Trophoblast cell (in vitro differentiated cells and primary cell): ENCODE results near the gene HOTAIR.

Experiments
- DNase-seq, 2 donors: peaks; one replicate each; pipeline ENCODE4 v3.0.0-alpha.2; 2016
- H2AFZ ChIP-seq: 2 replicates; pipeline ENCODE4 v1.6.1; 2013; ENCODE audit warnings: low read length, moderate library complexity, mild to moderate bottlenecking; ENCODE audit not compliant: insufficient read depth, poor library complexity
- H2AK5ac ChIP-seq: 2 replicates; pipeline ENCODE4 v1.6.1; 2013; ENCODE audit warnings: mild to moderate bottlenecking, low read length
- H2BK120ac ChIP-seq: 2 replicates; pipeline ENCODE4 v1.6.1; 2013; ENCODE audit warnings: low read length, mild to moderate bottlenecking, moderate library complexity; ENCODE audit not compliant: insufficient read depth, poor library complexity
- H2BK12ac ChIP-seq: 2 replicates; pipeline ENCODE4 v1.6.1; 2013; ENCODE audit warnings: mild to moderate bottlenecking, low read length, moderate library complexity
- H2BK5ac ChIP-seq: 2 replicates; pipeline ENCODE4 v1.6.1; 2013; ENCODE audit warnings: low read length, low read depth, moderate library complexity, mild to moderate bottlenecking; ENCODE audit not compliant: poor library complexity
- H3K14ac ChIP-seq: 2 replicates; pipeline ENCODE4 v1.6.1; 2013; ENCODE audit warnings: mild to moderate bottlenecking, low read length
- H3K18ac ChIP-seq: 2 replicates; pipeline ENCODE4 v1.6.1; 2013; ENCODE audit warnings: mild to moderate bottlenecking, low read length
- H3K23ac ChIP-seq: 2 replicates; pipeline ENCODE4 v1.6.1; 2013; ENCODE audit warnings: low read length
- H3K27ac ChIP-seq: 2 replicates; pipeline ENCODE4 v1.5.1; 2013; ENCODE audit warnings: low read depth, mild to moderate bottlenecking, inconsistent platforms, low read length, moderate library complexity
- H3K27me3 ChIP-seq: 2 replicates; pipeline ENCODE4 v1.6.1; 2013; ENCODE audit warnings: inconsistent platforms, mild to moderate bottlenecking, low read length, moderate library complexity; ENCODE audit not compliant: insufficient read depth
- H3K36me3 ChIP-seq, 2 experiments: 1 replicate in 1 of 2; 2 replicates in 1 of 2; pipeline ENCODE4 v1.6.1; 2013; ENCODE audit warnings: low read length in 2 of 2, mild to moderate bottlenecking in 2 of 2, moderate library complexity in 1 of 2; ENCODE audit not compliant: insufficient read depth in 2 of 2, control insufficient read depth in 1 of 2
- H3K4ac ChIP-seq: 2 replicates; pipeline ENCODE4 v1.6.1; 2013; ENCODE audit warnings: low read depth, mild to moderate bottlenecking, low read length, moderate library complexity
- H3K4me1 ChIP-seq, 2 experiments: 1 replicate in 1 of 2; 2 replicates in 1 of 2; pipeline ENCODE4 v1.6.1; 2013; ENCODE audit warnings: low read length in 2 of 2, mild to moderate bottlenecking in 2 of 2, moderate library complexity in 1 of 2; ENCODE audit not compliant: insufficient read depth in 2 of 2, control insufficient read depth in 1 of 2
- H3K4me2 ChIP-seq: 2 replicates; pipeline ENCODE4 v1.6.1; 2013; ENCODE audit warnings: inconsistent platforms, mild to moderate bottlenecking, low read length, moderate library complexity
- H3K4me3 ChIP-seq: 2 replicates; pipeline ENCODE4 v1.5.1; 2013; ENCODE audit warnings: mild to moderate bottlenecking, low read depth, low read length, inconsistent platforms
- H3K79me1 ChIP-seq: one replicate; pipeline ENCODE4 v1.6.1; 2013; ENCODE audit warnings: low read length
- H3K79me2 ChIP-seq: 2 replicates; pipeline ENCODE4 v1.6.1; 2013; ENCODE audit warnings: low read length, mild to moderate bottlenecking; ENCODE audit not compliant: control insufficient read depth, insufficient read depth, poor library complexity
- H3K9ac ChIP-seq: 2 replicates; pipeline ENCODE4 v1.6.1; 2013; ENCODE audit warnings: mild to moderate bottlenecking, low read length
- H3K9me3 ChIP-seq: 2 replicates; pipeline ENCODE4 v1.6.1; 2013; ENCODE audit warnings: low read depth, mild to moderate bottlenecking, control low read depth, inconsistent platforms, low read length; ENCODE audit not compliant: insufficient read depth
- H4K12ac ChIP-seq: 2 replicates; pipeline ENCODE4 v1.6.1; 2013; ENCODE audit warnings: low read depth, mild to moderate bottlenecking, low read length, moderate library complexity
- H4K8ac ChIP-seq: 2 replicates; pipeline ENCODE4 v1.6.1; 2013; ENCODE audit warnings: low read depth, mild to moderate bottlenecking, low read length, moderate library complexity
- H4K91ac ChIP-seq: one replicate; pipeline ENCODE4 v1.6.1; 2013; ENCODE audit warnings: low read depth, mild to moderate bottlenecking, low read length, moderate library complexity
- WGBS: extraction: QIAGEN DNeasy Blood & Tissue Kit; methylation state at CpG from one replicate; pipeline ENCODE4 v1.1.7; 2013; ENCODE audit warnings: missing lambda C conversion rate; ENCODE audit not compliant: insufficient read length, insufficient coverage; ENCODE audit errors: extremely low coverage; 5-methylcytosine and 5-hydroxymethylcytosine counted together

HOTAIR gene

DNA sequence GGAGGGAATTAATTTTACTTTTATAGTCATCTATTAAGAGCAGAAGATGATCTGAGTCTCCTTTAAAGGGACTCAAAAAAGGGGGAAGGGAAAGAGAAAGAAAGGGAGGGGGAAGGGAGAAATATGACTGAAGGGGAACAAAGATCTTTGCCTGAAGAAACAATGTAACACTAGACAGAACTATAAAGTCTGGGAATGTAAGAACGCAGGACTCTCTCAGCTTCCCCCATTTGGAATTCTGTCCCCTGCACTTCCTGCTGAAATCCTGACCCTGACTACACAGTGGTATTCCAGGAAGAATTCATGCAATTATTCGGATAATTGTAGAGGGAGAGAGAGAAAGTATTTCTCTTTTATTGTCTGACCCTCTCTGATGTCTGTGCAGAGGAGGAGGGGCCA is 10.4 kb downstream of the HOTAIR start:
- Histone ChIP-seq H3K4me2 (no peak overlapping the region), H3K14ac (no peak overlapping the region), H2AK5ac (no peak overlapping the region), H2BK5ac (no peak overlapping the region), H3K79me2 (no peaks in the 10 kb centered on the region), H3K27ac (peak overlapping the region; percentile 50), H3K4me1 (peaks cover 2 to 13% of the 10 kb centered on the region in 2 experiments), H3K27me3 (peaks cover 87% of the 10 kb centered on the region), H2AFZ (no peak overlapping the region), H2BK12ac (no peak overlapping the region), H3K36me3 (no peaks in the 10 kb centered on the region), H4K8ac (no peak overlapping the region), H4K91ac (no peak overlapping the region), H3K4me3 (no peak overlapping the region), H3K4ac (no peak overlapping the region), H2BK120ac (no peak overlapping the region), H3K9ac (no peak overlapping the region), H3K9me3 (peaks cover 6% of the 10 kb centered on the region), H3K79me1 (peaks cover 10% of the 10 kb centered on the region), H3K23ac (no peak overlapping the region), H3K18ac (no peak overlapping the region), H4K12ac (no peak overlapping the region)
- no CpG with 5 or more reads among the region's 2 CpGs for WGBS
- no peak for DNase-seq

DNA sequence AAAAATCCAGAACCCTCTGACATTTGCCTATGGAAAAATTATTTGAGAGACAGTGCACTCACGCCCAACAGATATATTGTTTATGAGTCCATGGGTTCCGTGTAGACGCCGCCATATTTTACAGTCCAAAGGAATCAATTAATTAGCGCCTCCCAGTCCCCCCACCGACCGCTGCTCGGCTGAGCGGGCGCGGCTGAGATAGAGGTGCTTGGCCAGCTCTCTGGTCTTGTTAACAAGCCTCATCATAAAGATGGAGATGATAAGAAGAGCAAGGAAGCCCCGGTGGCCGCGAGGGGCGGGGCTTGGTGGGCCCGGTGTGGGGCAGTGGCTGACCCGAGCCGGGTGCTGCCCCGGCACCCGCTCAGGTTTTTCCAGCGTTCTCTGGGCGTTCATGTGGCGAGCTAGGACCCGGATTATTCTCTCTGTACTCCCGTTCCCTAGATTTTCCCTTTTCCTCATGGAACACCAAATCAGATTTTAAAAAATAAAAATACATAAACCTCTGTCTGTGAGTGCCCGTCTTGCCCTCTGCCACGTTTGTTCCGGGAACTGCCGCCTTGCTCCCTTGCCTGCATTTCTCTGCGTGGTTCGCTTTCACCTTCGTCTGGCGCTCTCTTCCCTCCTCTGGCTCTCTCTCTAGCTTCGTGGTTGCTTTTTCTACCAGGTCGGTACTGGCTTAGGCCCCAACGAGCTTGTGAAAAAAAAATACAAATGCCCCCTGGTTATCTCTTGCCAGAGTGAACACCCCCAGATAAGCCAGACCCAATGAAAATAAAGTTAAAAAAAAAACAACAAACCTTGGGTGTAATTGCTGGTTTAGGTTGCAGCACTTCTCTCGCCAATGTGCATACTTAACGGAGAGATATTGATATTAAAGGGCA is 11.1 kb downstream of the HOTAIR start:
- peak overlapping the region; percentile 54 for H2BK12ac ChIP-seq
- H3K4me1 ChIP-seq: peaks cover 0 to 13% of the 10 kb centered on the region in 2 experiments
- DNase-seq: no peak
- H3K27ac ChIP-seq: no peak overlapping the region
- peaks cover 85% of the 10 kb centered on the region for H3K27me3 ChIP-seq
- H3K4ac ChIP-seq: peak overlapping the region; percentile 47
- H3K9ac ChIP-seq: no peak overlapping the region
- no peak overlapping the region for H2AK5ac ChIP-seq
- H4K8ac ChIP-seq: peak overlapping the region; percentile 61
- no peaks in the 10 kb centered on the region for H3K79me2 ChIP-seq
- H3K36me3 ChIP-seq: no peaks in the 10 kb centered on the region
- no peak overlapping the region for H3K23ac ChIP-seq
- WGBS: no CpG with 5 or more reads among the region's 38 CpGs
- H3K18ac ChIP-seq: no peak overlapping the region
- H3K9me3 ChIP-seq: peaks cover 6% of the 10 kb centered on the region
- no peak overlapping the region for H2AFZ ChIP-seq
- H3K4me2 ChIP-seq: peak overlapping the region; percentile 17
- peak overlapping the region; percentile 64 for H3K14ac ChIP-seq
- H4K12ac ChIP-seq: no peak overlapping the region
- no peak overlapping the region for H4K91ac ChIP-seq
- peak overlapping the region; percentile 23 for H2BK5ac ChIP-seq
- H2BK120ac ChIP-seq: peak overlapping the region; percentile 85
- no peak overlapping the region for H3K4me3 ChIP-seq
- peaks cover 10% of the 10 kb centered on the region for H3K79me1 ChIP-seq

DNA sequence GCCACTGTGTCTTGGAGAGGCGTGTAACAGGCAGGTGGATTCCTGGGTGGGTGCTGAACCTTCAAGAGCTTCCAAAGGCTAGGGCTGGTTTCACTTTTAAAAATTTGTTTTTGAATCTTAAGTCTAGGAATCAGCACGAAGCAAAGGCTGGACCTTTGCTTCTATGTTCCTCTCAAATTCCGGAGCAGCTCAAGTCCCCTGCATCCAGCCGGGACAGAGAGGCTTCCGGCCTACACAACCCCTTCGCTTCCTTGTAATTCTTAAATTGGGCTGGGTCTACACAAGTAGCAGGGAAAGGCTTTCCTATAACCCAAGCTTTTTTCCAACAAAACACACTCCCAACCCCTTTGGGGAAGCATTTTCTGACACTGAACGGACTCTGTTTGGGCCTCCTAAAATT is 11.7 kb downstream of the HOTAIR start:
- no peak overlapping the region for H3K4me2 ChIP-seq
- no CpG with 5 or more reads among the region's 7 CpGs for WGBS
- H2AK5ac ChIP-seq: no peak overlapping the region
- no peak overlapping the region for H3K18ac ChIP-seq
- peaks cover 10% of the 10 kb centered on the region for H3K79me1 ChIP-seq
- H3K36me3 ChIP-seq: no peaks in the 10 kb centered on the region
- no peak overlapping the region for H3K9ac ChIP-seq
- no peak overlapping the region for H3K27ac ChIP-seq
- no peak overlapping the region for H3K4me3 ChIP-seq
- no peak overlapping the region for H4K8ac ChIP-seq
- no peaks in the 10 kb centered on the region for H3K79me2 ChIP-seq
- H2BK120ac ChIP-seq: no peak overlapping the region
- peaks cover 6% of the 10 kb centered on the region for H3K9me3 ChIP-seq
- H2AFZ ChIP-seq: no peak overlapping the region
- H4K91ac ChIP-seq: no peak overlapping the region
- H3K14ac ChIP-seq: no peak overlapping the region
- no peak overlapping the region for H2BK5ac ChIP-seq
- no peak overlapping the region for H3K4ac ChIP-seq
- peaks cover 0 to 13% of the 10 kb centered on the region in 2 experiments for H3K4me1 ChIP-seq
- peaks cover 85% of the 10 kb centered on the region for H3K27me3 ChIP-seq
- DNase-seq: no peak
- no peak overlapping the region for H2BK12ac ChIP-seq
- no peak overlapping the region for H3K23ac ChIP-seq
- H4K12ac ChIP-seq: no peak overlapping the region

DNA sequence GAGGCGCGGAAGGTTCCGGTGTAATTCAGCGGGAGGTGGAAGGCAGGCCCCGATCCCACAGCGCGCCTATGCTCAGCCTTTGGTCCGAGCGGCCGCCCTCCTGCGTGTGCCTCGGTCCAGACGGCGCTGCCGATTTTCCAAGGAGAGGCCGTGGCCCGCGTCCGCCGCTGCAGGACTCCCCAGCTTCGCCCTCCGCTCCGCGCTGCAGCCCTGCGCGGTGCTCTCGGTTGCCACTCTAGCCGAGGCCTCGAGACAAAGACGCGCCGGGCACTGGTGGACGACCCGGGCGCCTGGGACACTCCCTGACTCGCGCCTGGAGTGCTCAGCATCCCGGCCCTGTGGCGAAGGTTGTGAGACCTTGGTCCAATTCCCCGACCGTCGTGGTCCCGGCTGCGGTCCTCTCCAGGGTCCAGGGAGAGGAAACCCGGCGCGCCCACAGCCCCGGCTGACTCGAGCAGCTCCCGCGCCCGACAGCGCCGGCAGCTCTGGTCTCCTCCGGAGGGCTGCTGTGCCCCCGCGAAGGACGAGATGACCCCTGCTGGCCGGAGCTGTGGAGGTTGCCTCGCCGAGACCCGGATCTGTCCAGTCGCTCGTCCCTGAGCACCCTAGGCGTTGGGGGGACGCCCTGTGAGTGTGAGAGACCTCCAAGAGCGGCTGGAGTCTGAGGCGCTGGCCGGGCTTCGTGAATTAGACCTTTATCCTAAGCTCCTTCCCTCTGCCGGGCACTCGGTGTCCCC is 13.6 kb downstream of the HOTAIR start:
- Histone ChIP-seq H3K9ac (no peak overlapping the region), H3K4ac (no peak overlapping the region), H3K4me1 (peaks cover 0 to 16% of the 10 kb centered on the region in 2 experiments), H3K79me2 (no peaks in the 10 kb centered on the region), H2BK5ac (no peak overlapping the region), H2BK120ac (no peak overlapping the region), H4K8ac (no peak overlapping the region), H3K23ac (no peak overlapping the region), H3K4me3 (no peak overlapping the region), H3K4me2 (peak overlapping the region; percentile 52), H3K14ac (peak overlapping the region; percentile 2), H2AK5ac (no peak overlapping the region), H3K9me3 (peaks cover 13% of the 10 kb centered on the region), H4K91ac (no peak overlapping the region), H3K27ac (no peak overlapping the region), H3K36me3 (no peaks in the 10 kb centered on the region), H3K79me1 (peaks cover 6% of the 10 kb centered on the region), H3K27me3 (peaks cover 85% of the 10 kb centered on the region), H2BK12ac (no peak overlapping the region), H4K12ac (no peak overlapping the region), H2AFZ (no peak overlapping the region), H3K18ac (no peak overlapping the region)
- WGBS: no CpG with 5 or more reads among the region's 72 CpGs
- DNase-seq: no peak
